ENCODE data around the gene RARRES1.
A peak's percentile ranks its signal among the peaks of the same experiment; 100 is the strongest.
"Not testable (repeated sequence)": the region's sequence is repeated elsewhere in the genome, so short reads cannot be mapped to it uniquely, and the experiment has no call there.

Gene RARRES1

GRCh38 chr3:158731486-158731885, 771 bp downstream of the RARRES1 start:
- DNase-seq = no peak

- DNase-seq = no peak
Observed at GRCh38 chr3:158728851-158729250, 3.4 kb downstream of the RARRES1 start.

- DNase-seq = no peak
Observed at GRCh38 chr3:158728061-158728377, 4.2 kb downstream of the RARRES1 start.

- DNase-seq = peak; percentile 71
Observed at GRCh38 chr3:158727206-158728060, 4.8 kb downstream of the RARRES1 start.

- DNase-seq = no peak
Observed at GRCh38 chr3:158725348-158726011, 6.8 kb downstream of the RARRES1 start.

GRCh38 chr3:158723991-158724390, 8.3 kb downstream of the RARRES1 start:
- no peak for DNase-seq

- DNase-seq = no peak
Observed at GRCh38 chr3:158722108-158722507, 10.1 kb downstream of the RARRES1 start.

- no peak for DNase-seq
Observed at GRCh38 chr3:158718490-158719170, 13.6 kb downstream of the RARRES1 start.

GRCh38 chr3:158717576-158717975, 14.7 kb downstream of the RARRES1 start:
- DNase-seq = no peak

GRCh38 chr3:158713094-158713499, 19.2 kb downstream of the RARRES1 start:
- peak; percentile 48 for DNase-seq

- peak; percentile 24 for DNase-seq
Observed at GRCh38 chr3:158712443-158712842, 19.8 kb downstream of the RARRES1 start.

GRCh38 chr3:158711886-158712285, 20.4 kb downstream of the RARRES1 start:
- no peak for DNase-seq

- no peak for DNase-seq
Observed at GRCh38 chr3:158710601-158711000, 21.7 kb downstream of the RARRES1 start.

- DNase-seq = peak; percentile 14
Observed at GRCh38 chr3:158709666-158710083, 22.6 kb downstream of the RARRES1 start.

- no peak for DNase-seq
Observed at GRCh38 chr3:158703566-158703965, 28.7 kb downstream of the RARRES1 start.

GRCh38 chr3:158702815-158703481, 29.3 kb downstream of the RARRES1 start:
- DNase-seq = no peak

- no peak for DNase-seq
Observed at GRCh38 chr3:158701420-158702065, 30.7 kb downstream of the RARRES1 start.

- no peak for DNase-seq
Observed at GRCh38 chr3:158700559-158700958, 31.7 kb downstream of the RARRES1 start.

- DNase-seq = no peak
Observed at GRCh38 chr3:158696618-158697017, 35.6 kb downstream of the RARRES1 start.

- DNase-seq = not testable (repeated sequence)
Observed at GRCh38 chr3:158693866-158694456, 38.3 kb downstream of the RARRES1 start.

- DNase-seq = no peak
Observed at GRCh38 chr3:158685159-158685558, 47.1 kb downstream of the RARRES1 start.

Measured in activated CD4-positive, alpha-beta T cell treated with anti-CD3 and anti-CD28 coated beads, Interleukin-2, Interleukin-6, amounts not matched to agents 100 ng/mL and 50 ng/mL, durations not matched to agents 16 hours and 8 hours (primary cell).